Activated CD8-positive, alpha-beta T cell treated with anti-CD3 and anti-CD28 coated beads for 36 hours (primary cell): ENCODE measurements around the gene PIK3R3. TPM values are rescaled to one million over a fixed set of nuclear protein-coding genes. Genes with fewer than 3 reads are reported as not detected.

Source experiments
- ATAC-seq: fragments of 200-7000 bp; cut with Tn5 transposase; one replicate; pipeline ENCODE4 v1.10.0; 2021; ENCODE audit warnings: mild to moderate bottlenecking, moderate library complexity
- CTCF ChIA-PET: fragments of 350-600 bp; sonication (Branson Sonifier 250); formaldehyde crosslinking; loops from one replicate; lab custom pipeline; 2021; ENCODE audit warnings: antibody characterized with exemption; lab: Charles Lee
- POLR2A ChIA-PET: fragments of 350-600 bp; sonication (Branson Sonifier 250); formaldehyde crosslinking; loops from one replicate; lab custom pipeline; 2021; ENCODE audit warnings: antibody characterized with exemption; lab: Charles Lee
- DNase-seq: peaks from one replicate; pipeline ENCODE4 v3.0.0-alpha.2; 2020
- H3K27ac Mint-ChIP-seq: one replicate; pipeline ENCODE4 v1.8.0; 2021; ENCODE audit warnings: mild to moderate bottlenecking, mixed read lengths
- H3K27me3 Mint-ChIP-seq: one replicate; pipeline ENCODE4 v1.8.0; 2021; ENCODE audit warnings: mixed read lengths
- H3K36me3 Mint-ChIP-seq: one replicate; pipeline ENCODE4 v1.8.0; 2021; ENCODE audit warnings: low read depth, mixed read lengths
- H3K4me1 Mint-ChIP-seq: one replicate; pipeline ENCODE4 v1.8.0; 2021; ENCODE audit warnings: low read depth, mixed read lengths
- H3K4me3 Mint-ChIP-seq: one replicate; pipeline ENCODE4 v1.8.0; 2021; ENCODE audit warnings: mild to moderate bottlenecking, moderate library complexity, mixed read lengths
- H3K9me3 Mint-ChIP-seq: one replicate; pipeline ENCODE4 v1.8.0; 2021; ENCODE audit warnings: mixed read lengths
- intact Hi-C: fragments of 100-400 bp; cut with micrococcal nuclease; formaldehyde crosslinking; loops from one replicate; pipeline ENCODE4 v1.10.0; 2022
- total RNA-seq, 2 experiments: library from RNA; stranded (reverse); gene quantifications; one replicate each; pipeline ENCODE4 v1.2.3, GENCODE V29; 2021
- TF ChIP-seq, protein P1 (sequence below): fragments of 200-600 bp; IDR thresholded peaks from one replicate; pipeline ENCODE4 v1.8.0; 2022; ENCODE audit warnings: antibody characterized with exemption, mild to moderate bottlenecking

Gene PIK3R3
- total RNA-seq, 2 experiments from 2014 or later, result 1.3 to 1.4 TPM

DNA sequence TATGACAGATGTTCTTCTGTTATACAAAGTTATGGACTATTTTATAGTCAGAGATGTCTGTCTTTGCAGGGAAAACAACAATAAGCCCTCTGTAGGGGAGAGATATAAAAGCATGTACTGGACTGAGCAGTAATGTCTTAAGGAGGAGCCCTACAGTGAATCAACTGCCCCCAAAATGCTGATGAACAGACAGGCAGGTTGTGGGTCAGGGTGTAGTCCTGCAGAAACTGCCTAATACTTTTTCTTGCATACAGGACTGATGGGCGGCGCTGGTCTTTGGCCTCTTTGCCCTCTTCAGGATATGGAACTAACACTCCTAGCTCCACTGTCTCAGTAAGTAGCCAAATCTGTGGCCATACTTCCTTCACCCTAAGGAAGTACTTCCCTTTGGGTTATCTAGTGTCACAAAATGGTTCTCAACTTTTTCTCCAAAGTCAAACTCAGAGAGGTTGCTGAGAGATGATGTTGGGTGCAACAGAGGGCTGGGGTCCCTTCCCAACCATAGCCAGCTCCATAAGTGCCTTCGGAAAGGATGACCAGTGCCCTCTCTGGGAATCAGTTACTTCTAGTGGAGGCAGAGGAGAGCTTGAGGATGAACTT, 129.8 kb downstream of the PIK3R3 start:
- H3K4me3 Mint-ChIP-seq, result no peak overlapping the region
- no peaks in the 10 kb centered on the region for H3K27me3 Mint-ChIP-seq
- no peak for ATAC-seq
- TF ChIP-seq, protein P1, sequence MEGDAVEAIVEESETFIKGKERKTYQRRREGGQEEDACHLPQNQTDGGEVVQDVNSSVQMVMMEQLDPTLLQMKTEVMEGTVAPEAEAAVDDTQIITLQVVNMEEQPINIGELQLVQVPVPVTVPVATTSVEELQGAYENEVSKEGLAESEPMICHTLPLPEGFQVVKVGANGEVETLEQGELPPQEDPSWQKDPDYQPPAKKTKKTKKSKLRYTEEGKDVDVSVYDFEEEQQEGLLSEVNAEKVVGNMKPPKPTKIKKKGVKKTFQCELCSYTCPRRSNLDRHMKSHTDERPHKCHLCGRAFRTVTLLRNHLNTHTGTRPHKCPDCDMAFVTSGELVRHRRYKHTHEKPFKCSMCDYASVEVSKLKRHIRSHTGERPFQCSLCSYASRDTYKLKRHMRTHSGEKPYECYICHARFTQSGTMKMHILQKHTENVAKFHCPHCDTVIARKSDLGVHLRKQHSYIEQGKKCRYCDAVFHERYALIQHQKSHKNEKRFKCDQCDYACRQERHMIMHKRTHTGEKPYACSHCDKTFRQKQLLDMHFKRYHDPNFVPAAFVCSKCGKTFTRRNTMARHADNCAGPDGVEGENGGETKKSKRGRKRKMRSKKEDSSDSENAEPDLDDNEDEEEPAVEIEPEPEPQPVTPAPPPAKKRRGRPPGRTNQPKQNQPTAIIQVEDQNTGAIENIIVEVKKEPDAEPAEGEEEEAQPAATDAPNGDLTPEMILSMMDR, result no peak
- H3K4me1 Mint-ChIP-seq, result no peaks in the 10 kb centered on the region
- H3K9me3 Mint-ChIP-seq, result no peaks in the 10 kb centered on the region
- peaks cover 5% of the 10 kb centered on the region for H3K36me3 Mint-ChIP-seq
- DNase-seq, result no peak
- CTCF ChIA-PET, result no interaction called here
- intact Hi-C loops, result no loop called here
- POLR2A ChIA-PET, result interaction anchor here (0.6 kb wide), 1 partner anchor 346 kb away, joined by 5 read pairs; no protein-coding TSS in a partner anchor
- no peak overlapping the region for H3K27ac Mint-ChIP-seq

DNA sequence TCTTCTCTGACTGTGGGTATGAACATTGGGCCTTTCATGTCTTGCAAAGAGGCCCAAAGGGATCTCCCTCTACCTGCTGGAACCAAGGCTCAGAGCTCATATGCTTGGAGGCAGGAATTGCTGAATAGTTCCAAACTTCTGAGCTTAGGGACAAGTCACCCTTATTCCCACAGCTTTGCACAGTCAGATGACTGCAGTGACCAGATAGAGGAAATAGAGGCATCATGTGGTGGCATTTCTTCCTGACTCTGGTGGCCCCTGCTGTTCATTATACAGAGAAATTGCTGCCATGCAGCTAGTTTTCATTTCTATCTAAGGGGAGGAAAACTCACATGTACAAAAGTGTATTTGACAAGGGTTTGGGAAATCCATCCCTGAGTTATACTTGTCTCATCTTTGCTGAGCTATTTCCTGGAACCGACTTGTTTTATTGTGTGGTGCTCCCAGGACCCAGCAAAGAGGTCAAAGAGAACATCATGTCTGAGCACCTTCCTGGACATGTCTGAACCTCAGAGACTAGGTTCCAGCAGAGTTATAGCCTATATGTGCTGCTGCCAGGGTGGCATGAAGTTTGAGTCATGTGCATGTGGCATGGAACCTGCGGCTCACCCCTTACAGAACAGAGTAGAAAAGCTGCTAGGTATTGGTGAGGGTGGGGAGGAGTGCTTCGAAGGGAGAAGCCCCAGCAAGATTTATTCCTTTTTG, 131.2 kb downstream of the PIK3R3 start:
- no peaks in the 10 kb centered on the region for H3K27me3 Mint-ChIP-seq
- no peak overlapping the region for H3K4me3 Mint-ChIP-seq
- ChIA-PET POLR2A (no interaction called here), CTCF (no interaction called here)
- no peaks in the 10 kb centered on the region for H3K9me3 Mint-ChIP-seq
- intact Hi-C loops, result no loop called here
- H3K36me3 Mint-ChIP-seq, result peaks cover 5% of the 10 kb centered on the region
- no peak for ATAC-seq
- no peak overlapping the region for H3K27ac Mint-ChIP-seq
- TF ChIP-seq, protein P1, result no peak
- H3K4me1 Mint-ChIP-seq, result no peaks in the 10 kb centered on the region
- DNase-seq, result no peak

DNA sequence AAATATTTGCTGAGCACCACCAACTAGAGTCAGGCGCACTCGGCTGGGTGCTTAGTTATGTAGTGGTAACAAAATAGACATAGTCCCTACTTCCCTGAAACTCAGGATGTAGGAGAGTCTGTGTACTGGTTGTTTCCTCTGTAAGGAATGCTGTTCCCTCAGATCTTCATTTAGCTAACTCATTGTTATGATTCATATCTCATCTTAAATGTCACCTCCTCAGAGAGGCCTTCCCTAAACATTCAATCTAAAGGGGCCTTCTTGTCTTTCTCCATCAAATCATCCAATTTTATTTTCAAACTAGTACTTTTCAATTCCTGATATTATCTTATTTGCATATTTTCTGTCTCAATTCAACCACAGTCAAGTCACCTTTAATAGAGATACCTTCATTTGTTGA, 132.9 kb downstream of the PIK3R3 start:
- CTCF ChIA-PET, result no interaction called here
- Mint-ChIP-seq H3K4me1 (no peaks in the 10 kb centered on the region), H3K27ac (no peak overlapping the region), H3K9me3 (no peaks in the 10 kb centered on the region), H3K4me3 (no peak overlapping the region), H3K36me3 (peaks cover 3% of the 10 kb centered on the region), H3K27me3 (no peaks in the 10 kb centered on the region)
- DNase-seq, result no peak
- TF ChIP-seq, protein P1, result no peak
- POLR2A ChIA-PET, result no interaction called here
- ATAC-seq, result no peak
- intact Hi-C loops, result no loop called here

DNA sequence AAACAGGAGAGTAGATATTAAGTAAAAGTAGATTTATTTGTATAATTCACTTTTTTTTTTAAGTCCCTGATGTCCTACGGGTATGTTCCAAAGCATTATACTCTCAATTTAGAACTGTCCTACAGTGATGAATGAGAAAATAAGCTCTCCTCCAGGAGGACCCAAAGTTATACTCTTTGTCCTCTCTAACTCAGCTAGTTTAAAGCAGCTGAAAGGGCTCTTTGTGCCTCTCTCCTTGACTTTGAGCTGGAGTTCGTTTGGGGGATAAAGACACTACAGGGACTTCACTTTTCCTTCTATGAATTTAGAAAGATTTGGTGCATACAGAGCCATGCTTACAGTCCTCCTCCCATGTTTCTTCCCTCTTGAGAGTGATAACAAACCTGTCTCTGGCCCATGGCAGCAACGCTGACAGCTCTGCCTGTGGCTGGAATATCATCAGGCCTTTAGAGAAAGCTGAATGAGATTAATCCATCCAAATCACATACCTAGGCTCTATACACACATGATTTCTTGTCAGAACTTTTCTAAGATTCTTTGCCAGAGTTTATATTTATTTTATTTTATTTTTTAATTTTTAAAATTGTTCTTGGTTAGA, 134.3 kb downstream of the PIK3R3 start:
- Mint-ChIP-seq H3K27me3 (no peaks in the 10 kb centered on the region), H3K4me1 (no peaks in the 10 kb centered on the region), H3K9me3 (no peaks in the 10 kb centered on the region), H3K27ac (no peak overlapping the region), H3K36me3 (no peaks in the 10 kb centered on the region), H3K4me3 (no peak overlapping the region)
- ChIA-PET CTCF (interaction anchor here (1.2 to 1.3 kb wide), 2 partner anchors 20 to 69 kb away, joined by 3 read pairs; no protein-coding TSS in a partner anchor), POLR2A (no interaction called here)
- TF ChIP-seq, protein P1, result no peak
- intact Hi-C loops, result no loop called here
- no peak for ATAC-seq
- DNase-seq, result no peak

DNA sequence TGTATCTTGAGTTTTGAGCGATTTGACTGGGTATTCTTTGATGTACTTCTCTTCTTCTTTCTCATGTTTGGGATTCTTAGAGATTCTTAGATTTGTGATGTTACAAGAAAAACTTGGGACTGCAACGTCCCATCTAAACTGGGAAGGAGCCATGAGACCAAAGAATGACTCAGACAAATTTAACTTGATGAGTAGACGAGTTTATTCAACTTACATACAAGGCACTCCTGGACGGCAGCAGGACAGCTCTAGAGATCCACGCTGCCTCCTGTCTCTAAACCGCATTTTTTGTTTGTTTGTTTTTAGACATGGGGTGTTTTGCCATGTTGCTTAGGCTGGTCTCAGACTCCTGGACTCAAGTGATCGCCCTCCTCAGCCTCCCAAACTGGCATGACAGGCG, 137.1 kb downstream of the PIK3R3 start:
- ChIA-PET POLR2A (no interaction called here), CTCF (no interaction called here)
- intact Hi-C loops, result no loop called here
- Mint-ChIP-seq H3K36me3 (no peaks in the 10 kb centered on the region), H3K27ac (no peak overlapping the region), H3K9me3 (no peaks in the 10 kb centered on the region), H3K4me1 (no peaks in the 10 kb centered on the region), H3K4me3 (no peak overlapping the region), H3K27me3 (no peaks in the 10 kb centered on the region)
- no peak for ATAC-seq
- TF ChIP-seq, protein P1, result no peak
- no peak for DNase-seq
